Suprapubic skin (tissue), 4 donors: Measurements from ENCODE around the gene APOM.

Source experiments
- CTCF ChIP-seq, 2 donors: fragments of 200-600 bp in 1 of 2; fragments of 450-650 bp in 1 of 2; sonication (generic) in 1 of 2; IDR thresholded peaks; one replicate each; pipeline ENCODE4 v1.5.1; 2016 to 2019; ENCODE audit warnings: antibody characterized with exemption in 2 of 2, mild to moderate bottlenecking in 1 of 2, moderate library complexity in 1 of 2
- EP300 ChIP-seq: sonication (generic); formaldehyde crosslinking; IDR thresholded peaks from one replicate; pipeline ENCODE4 v1.6.1; 2017; ENCODE audit warnings: antibody characterized with exemption
- POLR2A ChIP-seq, 2 donors: fragments of 450-650 bp; IDR thresholded peaks; one replicate each; pipeline ENCODE4 v1.6.1; 2017; ENCODE audit warnings: antibody characterized with exemption in 2 of 2, mild to moderate bottlenecking in 2 of 2, moderate library complexity in 2 of 2
- POLR2AphosphoS5 ChIP-seq, 3 donors: sonication (generic); formaldehyde crosslinking; IDR thresholded peaks; one replicate each; pipeline ENCODE4 v1.6.1; 2017; ENCODE audit warnings: antibody characterized with exemption in 3 of 3

- TF ChIP-seq POLR2AphosphoS5 (IDR thresholded peaks at IDR 0.05), result no peak
- TF ChIP-seq CTCF (IDR thresholded peaks at IDR 0.05), result no peak
- TF ChIP-seq POLR2A (IDR thresholded peaks at IDR 0.05), result no peak
- TF ChIP-seq EP300, result no peak
These were observed 23.3 kb upstream of the APOM start for GRCh38 chr6:31632279-31632946.
